GM12892 (cell line): ENCODE results near the gene B3GNT9.

Experiments used
- DNase-seq: peaks from one replicate; pipeline ENCODE4 v3.0.0; 2011; ENCODE audit not compliant: insufficient read length
- FAIRE-seq: peaks from 2 replicates; lab custom pipeline; 2011; peaks lifted over from hg19 to GRCh38; lab: Jason Lieb, UNC
- POLR2A ChIP-seq: IDR thresholded peaks from 2 replicates; pipeline ENCODE4 v1.6.1; 2011; ENCODE audit warnings: low read depth, low read length, control low read depth
- POLR2AphosphoS5 ChIP-seq: IDR thresholded peaks from 2 replicates; pipeline ENCODE4 v1.6.1; 2011; ENCODE audit warnings: low read depth, low read length, control low read depth
- TAF1 ChIP-seq: IDR thresholded peaks from 2 replicates; pipeline ENCODE4 v1.6.1; 2011; ENCODE audit warnings: low read depth, mild to moderate bottlenecking, control low read depth, low read length, borderline replicate concordance

The B3GNT9 gene

GRCh38 chr16:67184995-67185650, 34.3 kb upstream of the B3GNT9 start:
- FAIRE-seq (peak; percentile 96), DNase-seq (peak; percentile 69)
- TF ChIP-seq POLR2AphosphoS5: no peak

- DNase-seq (no peak), FAIRE-seq (no peak)
- TF ChIP-seq POLR2A: no peak
- no peak for TF ChIP-seq POLR2AphosphoS5
- TF ChIP-seq TAF1: no peak
Measured at GRCh38 chr16:67184453-67184994, 33.7 kb upstream of the B3GNT9 start.

GRCh38 chr16:67183627-67184452, 33.0 kb upstream of the B3GNT9 start, which contains the start of gene MATCAP1:
MATCAP1 (minus strand) TSS chr16:67183963; CDS start chr16:67180610, 3,353 bp downstream.
- TF ChIP-seq TAF1 (0 out of 2 replicates have a peak, but pooled peaks have one; percentile 17), POLR2AphosphoS5 (no peak)
- peak; percentile 99 for FAIRE-seq
- DNase-seq: peak; percentile 100

DNA sequence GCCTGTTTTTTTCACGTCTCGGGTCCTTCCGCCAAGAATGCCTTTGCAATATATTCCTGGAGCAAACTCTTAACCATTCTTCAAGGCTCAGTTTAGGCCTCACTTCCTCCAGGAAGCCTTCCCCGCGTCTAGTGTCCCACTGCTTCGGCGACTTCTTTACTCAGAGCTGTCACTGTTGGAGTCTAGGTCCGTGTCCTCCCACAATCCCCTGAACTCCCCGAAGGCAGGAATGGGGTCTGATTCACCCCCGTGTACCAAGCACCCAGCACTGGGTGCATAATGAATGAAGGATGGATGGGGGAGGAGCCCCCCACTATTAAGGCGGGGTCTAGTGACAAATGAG, 32.5 kb upstream of the B3GNT9 start:
- no peak for TF ChIP-seq POLR2A
- TF ChIP-seq TAF1: no peak
- no peak for TF ChIP-seq POLR2AphosphoS5
- no peak for FAIRE-seq
- no peak for DNase-seq

- no peak for TF ChIP-seq POLR2A
- no peak for TF ChIP-seq TAF1
- TF ChIP-seq POLR2AphosphoS5: no peak
- FAIRE-seq (no peak), DNase-seq (no peak)
Measured at GRCh38 chr16:67182288-67182687, 31.5 kb upstream of the B3GNT9 start.

GRCh38 chr16:67181346-67181745, 30.5 kb upstream of the B3GNT9 start:
- no peak for TF ChIP-seq POLR2A
- DNase-seq (no peak), FAIRE-seq (no peak)

GRCh38 chr16:67180166-67180565, 29.4 kb upstream of the B3GNT9 start:
- FAIRE-seq (no peak), DNase-seq (no peak)
- no peak for TF ChIP-seq TAF1
- no peak for TF ChIP-seq POLR2AphosphoS5
- TF ChIP-seq POLR2A: no peak

DNA sequence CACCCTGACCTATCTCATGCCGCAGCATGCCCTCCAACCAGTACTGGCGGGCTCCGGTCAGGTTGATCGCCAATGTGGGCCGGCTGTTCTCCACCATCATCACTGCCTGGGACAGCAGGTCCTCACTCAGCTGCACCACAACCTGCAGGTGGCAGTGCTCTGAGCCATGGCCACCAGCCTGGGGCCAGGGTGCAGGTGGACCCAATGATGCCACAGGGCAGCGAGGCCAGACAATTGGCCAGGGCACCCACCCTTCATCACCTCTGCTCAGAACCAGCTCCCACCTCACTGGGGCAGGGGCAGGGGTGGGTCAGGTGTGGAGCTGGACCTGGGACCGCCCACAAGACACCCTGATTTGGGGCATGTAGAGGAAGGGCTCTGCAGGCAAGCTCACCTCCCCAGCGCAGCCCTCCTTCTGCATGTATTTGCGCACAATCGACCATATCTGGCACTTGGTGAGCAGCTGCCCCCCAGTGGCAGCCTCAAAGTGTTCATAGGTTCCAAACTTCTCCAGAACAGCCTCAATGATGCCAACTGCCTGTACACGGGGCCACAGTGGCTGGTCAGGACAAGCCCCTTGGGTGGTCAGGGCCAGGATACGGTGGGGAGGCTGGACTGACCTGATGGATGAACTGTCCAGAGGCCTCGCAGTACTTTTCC, 28.8 kb upstream of the B3GNT9 start:
- no peak for FAIRE-seq
- TF ChIP-seq TAF1: no peak
- no peak for DNase-seq

- no peak for TF ChIP-seq POLR2A
- TF ChIP-seq POLR2AphosphoS5: no peak
- TF ChIP-seq TAF1: no peak
- DNase-seq: peak; percentile 69
- peak; percentile 60 for FAIRE-seq
Measured at GRCh38 chr16:67177743-67178699, 27.2 kb upstream of the B3GNT9 start.

DNA sequence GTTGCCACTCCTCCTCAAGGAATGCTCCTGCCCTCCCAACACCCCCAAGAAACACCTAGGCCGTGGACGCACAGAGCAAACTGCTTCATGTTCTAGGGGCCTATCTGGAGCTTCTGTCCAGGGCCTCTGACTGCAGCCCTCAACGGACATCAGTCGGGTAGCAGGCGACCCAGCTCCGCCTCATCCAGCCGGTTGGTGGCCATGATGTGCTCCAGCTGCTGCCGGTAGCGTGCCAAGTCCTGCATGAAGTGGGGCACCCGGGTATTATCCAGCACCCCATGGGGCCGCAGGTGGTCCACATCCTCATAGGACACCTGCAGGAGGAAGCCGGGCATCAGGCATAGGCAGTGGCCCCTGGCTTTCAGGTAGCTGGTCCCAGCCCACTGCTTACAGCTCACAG, 25.9 kb upstream of the B3GNT9 start:
- FAIRE-seq: no peak
- DNase-seq: no peak
- no peak for TF ChIP-seq POLR2A
- TF ChIP-seq POLR2AphosphoS5: no peak
- TF ChIP-seq TAF1: no peak

DNA sequence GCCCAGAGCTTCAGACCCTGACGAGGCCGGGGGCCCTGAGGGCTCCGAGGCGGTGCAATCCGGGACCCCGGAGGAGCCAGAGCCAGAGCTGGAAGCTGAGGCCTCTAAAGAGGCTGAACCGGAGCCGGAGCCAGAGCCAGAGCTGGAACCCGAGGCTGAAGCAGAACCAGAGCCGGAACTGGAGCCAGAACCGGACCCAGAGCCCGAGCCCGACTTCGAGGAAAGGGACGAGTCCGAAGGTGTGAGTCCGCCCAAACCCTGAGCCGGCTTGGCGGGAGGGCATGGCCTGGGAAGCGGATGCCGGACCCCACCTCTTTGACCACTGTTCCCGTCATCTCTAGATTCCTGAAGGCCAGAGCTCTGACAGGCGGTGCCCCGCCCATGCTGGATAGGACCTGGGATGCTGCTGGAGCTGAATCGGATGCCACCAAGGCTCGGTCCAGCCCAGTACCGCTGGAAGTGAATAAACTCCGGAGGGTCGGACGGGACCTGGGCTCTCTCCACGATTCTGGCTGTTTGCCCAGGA, 24.0 kb upstream of the B3GNT9 start:
- FAIRE-seq (no peak), DNase-seq (no peak)
- TF ChIP-seq POLR2A: no peak
- no peak for TF ChIP-seq TAF1
- no peak for TF ChIP-seq POLR2AphosphoS5
